ENCODE measurements around the gene RAD1. TPM values are rescaled to one million over a fixed set of nuclear protein-coding genes. Genes with fewer than 3 reads are reported as not detected.
A peak's percentile ranks its signal among the peaks of the same experiment; 100 is the strongest.

The RAD1 gene
- total RNA-seq, 1 experiment from 2014 or later, result 74.0 TPM

GRCh38 chr5:34916518-34916917 lies 1.2 kb upstream of the RAD1 start:
- no peak for DNase-seq (ENCODE audit: low read depth)

- DNase-seq (ENCODE audit: low read depth), result no peak
Measured at GRCh38 chr5:34915856-34916192, 520 bp upstream of the RAD1 start.

- peak; percentile 28 for DNase-seq (ENCODE audit: low read depth)
Measured at GRCh38 chr5:34914671-34915138, 599 bp downstream of the RAD1 start.

- DNase-seq (ENCODE audit: low read depth), result no peak
Measured at GRCh38 chr5:34913072-34913471, 2.2 kb downstream of the RAD1 start.

GRCh38 chr5:34905564-34905963 lies 9.7 kb downstream of the RAD1 start:
- DNase-seq (ENCODE audit: low read depth), result peak; percentile 15

GRCh38 chr5:34903260-34903659 lies 12.0 kb downstream of the RAD1 start:
- no peak for DNase-seq (ENCODE audit: low read depth)

- no peak for DNase-seq (ENCODE audit: low read depth)
Measured at GRCh38 chr5:34900652-34901051, 14.7 kb downstream of the RAD1 start.

GRCh38 chr5:34899066-34899465 lies 16.2 kb downstream of the RAD1 start:
- no peak for DNase-seq (ENCODE audit: low read depth)

- DNase-seq (ENCODE audit: low read depth), result peak; percentile 59
Measured at GRCh38 chr5:34898258-34898895, 16.9 kb downstream of the RAD1 start.

GRCh38 chr5:34897646-34898045 lies 17.7 kb downstream of the RAD1 start:
- no peak for DNase-seq (ENCODE audit: low read depth)

GRCh38 chr5:34895641-34896419 lies 19.5 kb downstream of the RAD1 start:
- DNase-seq (ENCODE audit: low read depth), result no peak

GRCh38 chr5:34894716-34895115 lies 20.6 kb downstream of the RAD1 start:
- no peak for DNase-seq (ENCODE audit: low read depth)

- DNase-seq (ENCODE audit: low read depth), result no peak
Measured at GRCh38 chr5:34892414-34892813, 22.9 kb downstream of the RAD1 start.

- DNase-seq (ENCODE audit: low read depth), result peak; percentile 44
Measured at GRCh38 chr5:34891981-34892380, 23.3 kb downstream of the RAD1 start.

- no peak for DNase-seq (ENCODE audit: low read depth)
Measured at GRCh38 chr5:34889394-34889793, 25.9 kb downstream of the RAD1 start.

GRCh38 chr5:34886392-34887119 lies 28.7 kb downstream of the RAD1 start:
- no peak for DNase-seq (ENCODE audit: low read depth)

- DNase-seq (ENCODE audit: low read depth), result no peak
Measured at GRCh38 chr5:34881246-34881645, 34.1 kb downstream of the RAD1 start.

GRCh38 chr5:34876275-34876674 lies 39.0 kb downstream of the RAD1 start:
- no peak for DNase-seq (ENCODE audit: low read depth)

- DNase-seq (ENCODE audit: low read depth), result no peak
Measured at GRCh38 chr5:34870382-34870781, 44.9 kb downstream of the RAD1 start.

GRCh38 chr5:34869256-34869655 lies 46.0 kb downstream of the RAD1 start:
- DNase-seq (ENCODE audit: low read depth), result no peak

GRCh38 chr5:34868791-34869190 lies 46.5 kb downstream of the RAD1 start:
- DNase-seq (ENCODE audit: low read depth), result no peak

- DNase-seq (ENCODE audit: low read depth), result no peak
Measured at GRCh38 chr5:34867660-34868059, 47.6 kb downstream of the RAD1 start.

- DNase-seq (ENCODE audit: low read depth), result peak; percentile 7
Measured at GRCh38 chr5:34866989-34867471, 48.3 kb downstream of the RAD1 start.
